H1 (cell line): ENCODE measurements around the gene CD84.

Source experiments
- CHD7 ChIP-seq: fragments of 300-600 bp; sonication (generic); IDR thresholded peaks from 2 replicates; pipeline ENCODE4 v1.7.1; 2012; ENCODE audit warnings: low read length, moderate library complexity, mild to moderate bottlenecking, inconsistent platforms; ENCODE audit not compliant: insufficient replicate concordance
- CTCF ChIP-seq, 3 experiments: IDR thresholded peaks; 1 replicate in 2 of 3; 2 replicates in 1 of 3; pipeline versions ENCODE4 v1.5.1 to v1.6.1; 2011; ENCODE audit warnings: low read length in 3 of 3, mild to moderate bottlenecking in 3 of 3, inconsistent platforms in 2 of 3, low read depth in 1 of 3, moderate library complexity in 1 of 3; ENCODE audit not compliant: insufficient read depth in 1 of 3; ENCODE audit errors: control extremely low read depth in 1 of 3
- EZH2 ChIP-seq: fragments of 200-600 bp; sonication (generic); IDR thresholded peaks from 2 replicates; pipeline ENCODE4 v1.7.1; 2012; ENCODE audit warnings: low read depth, mild to moderate bottlenecking, moderate library complexity, low read length, inconsistent platforms; ENCODE audit not compliant: severe bottlenecking
- JUND ChIP-seq: IDR thresholded peaks from 2 replicates; pipeline ENCODE4 v1.6.1; 2011; ENCODE audit warnings: mild to moderate bottlenecking, improper control_type of control experiment, low read length
- MAFK ChIP-seq: IDR thresholded peaks from 2 replicates; pipeline ENCODE4 v1.6.1; 2012; ENCODE audit warnings: low read depth, mild to moderate bottlenecking, improper control_type of control experiment, low read length
- POLR2A ChIP-seq, 2 experiments: IDR thresholded peaks; 1 replicate in 1 of 2; 2 replicates in 1 of 2; pipeline ENCODE4 v1.6.1; 2011; ENCODE audit warnings: low read depth in 2 of 2, low read length in 2 of 2, mild to moderate bottlenecking in 2 of 2; ENCODE audit errors: control extremely low read depth in 1 of 2
- POLR2AphosphoS5 ChIP-seq: IDR thresholded peaks from 2 replicates; pipeline ENCODE4 v1.6.1; 2011; ENCODE audit warnings: low read depth, low read length
- RFX5 ChIP-seq: IDR thresholded peaks from 2 replicates; pipeline ENCODE4 v1.6.1; 2011; ENCODE audit warnings: low read depth, low read length, improper control_type of control experiment, borderline replicate concordance

- TF ChIP-seq JUND (no peak), POLR2A (IDR thresholded peaks at IDR 0.05; ENCODE audit: control extremely low read depth in 1 of 2, low read depth in 2 of 2, low read length in 2 of 2) (no peak), EZH2 (no peak), POLR2AphosphoS5 (no peak), CHD7 (no peak), CTCF (IDR thresholded peaks at IDR 0.05; ENCODE audit: control extremely low read depth in 1 of 3, insufficient read depth in 1 of 3, low read depth in 1 of 3, low read length in 3 of 3) (no peak), RFX5 (no peak), MAFK (no peak)
These were observed 76.2 kb downstream of the CD84 start for GRCh38 chr1:160503087-160503486.
